ENCODE measurements around the gene INA. TPM values are rescaled to one million over a fixed set of nuclear protein-coding genes. Genes with fewer than 3 reads are reported as not detected.

INA gene
- polyA plus RNA-seq, 3 donors, result 0.03 to 1.1 TPM; not detected in 1

DNA sequence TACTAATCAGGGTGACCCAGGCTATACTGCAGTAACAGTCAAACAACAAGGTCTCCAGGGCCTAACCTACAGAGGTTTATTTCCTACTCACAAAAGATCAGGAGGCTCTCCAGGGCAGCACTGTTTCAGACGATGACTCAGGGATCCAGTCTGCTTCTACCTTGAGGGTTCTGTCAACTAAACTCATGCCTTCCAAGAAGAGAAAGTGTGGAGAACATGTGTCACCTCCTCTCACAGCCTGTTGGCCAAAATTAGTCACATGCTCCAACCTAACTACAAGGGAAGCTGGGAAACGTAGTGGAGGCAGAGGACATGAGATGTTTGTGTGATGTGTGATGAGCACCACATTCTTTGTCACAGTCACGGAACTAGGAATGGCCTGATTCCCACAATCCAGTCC lies 14.7 kb upstream of the INA start:
- H3K27ac ChIP-seq (ENCODE audit: low read depth, low read length), result no peak overlapping the region
- 72 to 77% (median 75%) methylated on average over 3 of the region's 3 CpGs for WGBS, 3 donors

- whole genome bisulfite sequencing, 3 donors, result 28 to 34% (median 30%) methylated on average over 11 of the region's 11 CpGs
- no peak overlapping the region for H3K27ac ChIP-seq (ENCODE audit: low read depth, low read length)
These were observed 11.1 kb upstream of the INA start for GRCh38 chr10:103265717-103266329.

- no peak overlapping the region for H3K27ac ChIP-seq (ENCODE audit: low read depth, low read length)
- WGBS, 3 donors, result 38 to 64% (median 39%) methylated on average over 4 of the region's 4 CpGs
These were observed 3.9 kb upstream of the INA start for GRCh38 chr10:103273041-103273441.

GRCh38 chr10:103276251-103276895 lies 565 bp upstream of the INA start:
- 12 to 16% (median 13%) methylated on average over 21 of the region's 21 CpGs for WGBS, 3 donors
- no peak overlapping the region for H3K27ac ChIP-seq (ENCODE audit: low read depth, low read length)

DNA sequence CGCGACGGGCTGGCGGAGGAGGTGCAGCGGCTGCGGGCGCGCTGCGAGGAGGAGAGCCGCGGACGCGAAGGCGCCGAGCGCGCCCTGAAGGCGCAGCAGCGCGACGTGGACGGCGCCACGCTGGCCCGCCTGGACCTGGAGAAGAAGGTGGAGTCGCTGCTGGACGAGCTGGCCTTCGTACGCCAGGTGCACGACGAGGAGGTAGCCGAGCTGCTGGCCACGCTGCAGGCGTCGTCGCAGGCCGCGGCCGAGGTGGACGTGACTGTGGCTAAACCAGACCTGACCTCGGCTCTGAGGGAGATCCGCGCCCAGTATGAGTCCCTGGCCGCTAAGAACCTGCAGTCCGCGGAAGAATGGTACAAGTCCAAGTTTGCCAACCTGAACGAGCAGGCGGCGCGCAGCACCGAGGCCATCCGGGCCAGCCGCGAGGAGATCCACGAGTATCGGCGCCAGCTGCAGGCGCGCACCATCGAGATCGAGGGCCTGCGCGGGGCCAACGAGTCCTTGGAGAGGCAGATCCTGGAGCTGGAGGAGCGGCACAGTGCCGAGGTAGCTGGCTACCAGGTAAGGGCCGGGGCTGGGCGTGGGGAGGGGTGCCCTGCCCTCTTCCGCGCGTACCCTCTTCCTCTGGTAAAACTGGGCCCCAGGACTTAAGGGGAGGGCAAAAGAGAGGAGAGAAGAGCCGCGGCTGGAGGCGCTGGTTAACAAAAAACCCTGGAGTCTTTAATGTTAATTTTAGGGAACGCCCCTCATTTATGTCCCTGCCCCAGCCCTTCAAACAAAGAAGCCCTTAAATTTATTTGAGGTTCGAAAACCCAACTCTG lies 987 bp downstream of the INA start:
- H3K27ac ChIP-seq (ENCODE audit: low read depth, low read length), result no peak overlapping the region
- 7 to 8% (median 8%) methylated on average over 66 to 76 of the region's 76 CpGs for WGBS, 3 donors

DNA sequence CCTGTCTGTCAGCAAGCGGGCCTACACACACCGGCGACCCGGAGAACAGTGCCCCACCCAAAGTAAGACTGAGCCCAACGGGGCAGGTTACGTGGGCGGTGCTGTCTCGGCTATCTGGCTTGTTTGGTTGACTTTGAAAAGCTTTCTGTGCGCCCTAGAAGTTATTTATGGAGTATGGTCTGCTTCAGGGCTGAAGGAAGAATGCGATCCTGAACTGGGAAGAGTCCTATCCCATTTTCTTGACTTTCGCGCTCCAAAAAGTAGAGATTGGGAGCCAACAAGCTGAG lies 1.5 kb downstream of the INA start:
- 23 to 32% (median 27%) methylated on average over 12 of the region's 12 CpGs for WGBS, 3 donors

DNA sequence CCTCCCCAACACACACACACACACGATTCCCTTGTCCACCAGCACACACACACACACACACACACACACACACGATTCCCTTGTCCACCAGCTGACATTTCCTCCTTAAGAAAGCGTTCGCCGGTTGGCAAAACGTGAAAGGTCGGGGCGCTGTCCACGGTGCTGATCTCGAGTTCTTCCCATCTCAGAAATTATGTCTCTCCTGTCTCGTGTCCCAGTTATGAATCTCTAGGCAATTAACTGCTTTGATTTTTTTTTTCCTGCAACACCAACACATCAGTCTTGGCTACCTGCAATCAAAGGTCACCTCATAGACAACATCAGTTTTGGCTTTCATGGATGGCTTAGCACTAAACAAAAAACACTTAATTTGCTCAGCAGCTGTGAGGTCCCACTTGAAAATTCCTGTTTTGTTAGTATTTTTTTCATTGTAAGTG lies 1.9 kb downstream of the INA start:
- 2 to 5% (median 4%) methylated on average over 11 of the region's 11 CpGs for WGBS, 3 donors

More for the DNA sequence above, 1.5 kb downstream of the INA start:
- no peak overlapping the region for H3K27ac ChIP-seq (ENCODE audit: low read depth, low read length)

GRCh38 chr10:103280031-103280430 lies 3.1 kb downstream of the INA start:
- WGBS, 3 donors, result 67 to 74% (median 68%) methylated on average over 3 of the region's 3 CpGs
- no peak overlapping the region for H3K27ac ChIP-seq (ENCODE audit: low read depth, low read length)

More for the DNA sequence above, 1.9 kb downstream of the INA start:
- no peak overlapping the region for H3K27ac ChIP-seq (ENCODE audit: low read depth, low read length)

DNA sequence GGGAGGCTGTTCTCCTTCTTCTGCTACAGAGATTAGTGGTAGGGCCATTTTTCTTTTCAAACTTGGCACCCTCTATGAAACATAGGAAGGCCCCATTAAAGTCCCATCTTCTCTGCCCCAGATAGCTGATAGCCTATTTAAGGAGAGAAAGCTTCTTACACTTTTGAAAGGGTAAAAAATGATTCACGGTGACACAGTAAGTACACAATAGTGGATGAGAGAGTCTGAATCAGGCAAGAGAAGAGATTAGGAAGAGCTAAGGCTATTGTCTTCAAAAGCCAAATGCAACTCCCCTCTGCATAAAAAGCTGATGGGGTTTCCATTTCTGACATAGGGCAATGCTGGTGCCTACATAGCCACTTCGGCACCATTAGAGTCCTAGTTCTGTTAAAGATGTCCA lies 3.6 kb downstream of the INA start:
- H3K27ac ChIP-seq (ENCODE audit: low read depth, low read length), result no peak overlapping the region
- 85 to 93% (median 93%) methylated on average over 2 of the region's 2 CpGs for WGBS, 3 donors

DNA sequence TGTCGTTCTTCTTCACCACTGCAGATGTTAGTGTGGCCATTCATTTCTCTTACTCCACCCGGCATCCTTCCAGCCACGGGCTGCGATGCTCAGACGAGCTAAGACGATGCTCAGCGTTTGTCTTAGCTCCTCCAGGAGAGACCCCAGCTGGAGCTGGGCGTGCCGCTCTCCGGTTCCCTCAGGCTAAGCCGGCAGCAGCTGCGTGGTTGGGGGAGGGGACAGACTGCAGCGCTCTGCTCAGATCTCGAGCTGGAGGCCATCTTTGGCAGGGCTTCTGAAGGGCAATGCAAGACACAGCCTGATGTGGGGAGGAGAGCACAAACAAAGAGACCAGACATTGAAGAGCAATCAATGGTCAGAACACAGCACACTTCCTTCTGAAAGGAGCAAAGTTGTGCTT lies 4.8 kb downstream of the INA start:
- no peak overlapping the region for H3K27ac ChIP-seq (ENCODE audit: low read depth, low read length)
- 2 to 3% (median 3%) methylated on average over 14 of the region's 14 CpGs for WGBS, 3 donors

DNA sequence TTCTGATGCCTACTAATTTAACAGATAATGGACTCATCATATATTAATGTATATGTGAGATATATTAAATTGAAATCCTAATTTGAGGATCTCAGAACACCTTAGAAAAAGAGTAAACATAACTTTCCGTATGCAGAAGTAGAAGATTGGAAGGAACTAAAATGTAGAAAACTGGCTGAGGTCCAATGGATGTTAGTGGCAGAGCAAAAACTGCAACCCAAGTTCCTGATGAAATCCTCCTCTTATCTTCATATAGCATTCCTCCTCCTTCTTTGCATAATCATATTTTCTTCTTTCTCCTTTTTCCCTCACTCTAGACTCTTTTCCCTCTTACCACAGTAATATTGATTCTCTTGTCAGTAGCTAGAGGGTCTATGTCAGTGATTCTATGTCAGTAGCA lies 6.0 kb downstream of the INA start:
- 26 to 40% (median 31%) methylated on average over 1 of the region's 1 CpG for WGBS, 3 donors
- no peak overlapping the region for H3K27ac ChIP-seq (ENCODE audit: low read depth, low read length)

DNA sequence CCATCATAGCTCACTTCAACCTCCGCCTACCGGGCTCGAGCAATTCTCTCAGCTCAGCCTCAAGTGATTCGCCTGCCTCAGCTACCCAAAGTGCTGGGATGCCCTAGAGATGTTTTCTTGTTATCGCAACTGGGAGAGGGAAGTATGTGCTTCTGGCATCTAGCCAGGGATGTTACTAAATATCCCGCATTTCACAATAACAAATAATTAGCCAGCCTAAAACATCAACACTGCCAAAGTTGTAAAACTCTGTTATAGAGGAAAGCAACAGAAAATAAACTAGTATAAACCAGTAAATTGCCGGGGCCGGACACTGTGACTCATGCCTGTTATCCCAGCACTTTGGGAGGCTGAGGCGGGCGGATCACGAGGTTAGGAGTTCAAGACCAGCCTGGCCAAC lies 7.2 kb downstream of the INA start:
- 46 to 81% (median 50%) methylated on average over 11 of the region's 11 CpGs for WGBS, 3 donors
- no peak overlapping the region for H3K27ac ChIP-seq (ENCODE audit: low read depth, low read length)

- H3K27ac ChIP-seq (ENCODE audit: low read depth, low read length), result no peak overlapping the region
- 73 to 84% (median 80%) methylated on average over 5 of the region's 5 CpGs for WGBS, 3 donors
These were observed 11.1 kb downstream of the INA start for GRCh38 chr10:103287992-103288391.

GRCh38 chr10:103291588-103291987 lies 14.7 kb downstream of the INA start:
- 72 to 83% (median 81%) methylated on average over 4 of the region's 4 CpGs for WGBS, 3 donors
- H3K27ac ChIP-seq (ENCODE audit: low read depth, low read length), result no peak overlapping the region

GRCh38 chr10:103295374-103296015 lies 18.6 kb downstream of the INA start:
- no peak overlapping the region for H3K27ac ChIP-seq (ENCODE audit: low read depth, low read length)
- 68 to 78% (median 69%) methylated on average over 2 of the region's 2 CpGs for WGBS, 3 donors

DNA sequence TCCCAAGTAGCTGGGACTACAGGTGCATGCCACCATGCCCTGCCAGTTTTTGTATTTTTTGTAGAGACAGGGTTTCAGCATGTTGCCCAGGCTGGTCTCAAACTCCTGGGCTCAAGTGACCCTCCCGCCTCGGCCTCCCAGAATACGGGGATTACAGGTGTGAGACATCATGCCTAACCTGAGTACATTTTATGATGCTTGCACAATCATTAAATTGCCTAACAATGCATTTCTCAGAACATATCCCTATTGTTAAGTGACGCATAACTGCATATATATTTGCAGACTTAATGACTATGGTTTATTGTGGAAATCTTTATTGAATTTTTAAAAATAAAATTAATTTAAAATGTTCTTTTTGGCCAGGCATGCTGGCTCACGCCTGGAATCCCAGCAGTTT lies 30.7 kb downstream of the INA start:
- no peak overlapping the region for H3K27ac ChIP-seq (ENCODE audit: low read depth, low read length)
- 94 to 98% (median 94%) methylated on average over 5 of the region's 5 CpGs for WGBS, 3 donors

GRCh38 chr10:103310197-103310596 lies 33.3 kb downstream of the INA start:
- H3K27ac ChIP-seq (ENCODE audit: low read depth, low read length), result no peak overlapping the region
- WGBS, 3 donors, result 95 to 100% (median 100%) methylated on average over 1 of the region's 1 CpG

DNA sequence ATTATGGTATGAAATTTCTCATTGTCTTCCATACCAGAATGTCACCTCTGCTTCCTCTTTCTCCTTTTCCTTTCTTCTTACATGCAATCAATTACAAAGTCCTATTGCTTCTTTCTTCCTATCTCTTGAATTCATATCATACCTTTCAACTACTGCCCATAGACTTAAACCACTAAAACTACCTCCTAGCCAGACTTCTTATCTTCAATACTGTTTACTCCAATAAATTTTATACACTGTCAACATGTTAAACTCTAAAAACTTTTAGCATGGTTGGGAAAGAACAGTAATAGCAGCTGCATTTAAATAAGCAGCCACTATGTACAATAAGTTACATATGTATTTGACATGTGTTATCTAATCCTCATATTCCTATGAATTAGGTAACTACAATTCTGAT lies 39.1 kb downstream of the INA start:
- no peak overlapping the region for H3K27ac ChIP-seq (ENCODE audit: low read depth, low read length)

- 86 to 96% (median 94%) methylated on average over 7 of the region's 7 CpGs for WGBS, 3 donors
- H3K27ac ChIP-seq (ENCODE audit: low read depth, low read length), result no peak overlapping the region
These were observed 51.0 kb downstream of the INA start for GRCh38 chr10:103327906-103328305.

All from adipose tissue (tissue), 3 donors.